ENCODE measurements around the gene APP.

The APP gene

DNA sequence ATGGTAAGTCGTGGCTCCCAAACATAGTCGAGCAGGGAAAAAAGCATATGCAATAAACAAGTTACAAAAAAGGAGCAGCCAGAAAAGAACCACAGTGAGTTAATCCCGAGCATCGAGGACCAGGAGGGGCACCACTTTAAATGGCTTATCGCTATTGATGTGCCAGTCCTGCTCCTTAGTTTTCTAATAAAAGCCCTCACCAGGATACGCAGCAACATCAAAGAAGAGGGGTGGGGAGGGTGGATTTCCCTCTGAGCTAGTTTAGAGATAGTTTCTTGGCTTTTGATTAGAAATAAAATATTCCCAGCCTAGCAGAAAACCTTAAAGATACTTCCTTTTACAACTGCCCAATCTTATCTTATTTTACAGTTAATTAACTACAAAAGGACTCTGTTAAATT is 265.4 kb downstream of the APP start:
- no peak for DNase-seq (ENCODE audit: low read depth)

DNA sequence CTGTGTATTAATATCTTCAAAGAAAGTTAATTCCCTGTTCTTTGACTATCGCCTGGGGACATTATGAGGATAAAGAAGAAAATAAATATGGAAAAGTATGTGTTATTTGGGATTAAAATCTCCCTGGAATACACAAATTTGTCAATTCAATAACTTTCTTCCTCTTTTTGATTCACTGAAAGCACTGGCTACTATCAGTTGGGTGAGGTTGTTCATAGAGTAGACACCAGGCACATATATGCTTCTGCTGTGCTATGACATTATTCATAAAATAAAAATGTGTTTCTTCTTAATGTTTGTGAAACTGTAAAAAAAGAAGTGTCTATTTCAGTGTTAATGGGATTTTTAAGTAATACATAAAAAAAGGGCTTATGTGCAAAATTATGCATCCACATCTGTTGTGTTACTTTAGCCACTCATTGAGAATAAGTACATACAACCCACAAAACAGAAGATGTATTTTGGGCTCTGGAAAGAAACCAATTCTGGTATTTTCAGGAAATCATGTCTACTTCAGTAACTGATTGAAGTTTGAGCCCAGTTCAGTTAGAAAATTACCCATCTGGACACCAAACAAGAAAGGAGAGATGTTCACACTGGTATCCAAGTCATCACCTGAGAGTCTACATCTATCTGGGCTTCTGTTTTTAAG is 266.4 kb downstream of the APP start:
- DNase-seq (ENCODE audit: low read depth) = no peak

DNA sequence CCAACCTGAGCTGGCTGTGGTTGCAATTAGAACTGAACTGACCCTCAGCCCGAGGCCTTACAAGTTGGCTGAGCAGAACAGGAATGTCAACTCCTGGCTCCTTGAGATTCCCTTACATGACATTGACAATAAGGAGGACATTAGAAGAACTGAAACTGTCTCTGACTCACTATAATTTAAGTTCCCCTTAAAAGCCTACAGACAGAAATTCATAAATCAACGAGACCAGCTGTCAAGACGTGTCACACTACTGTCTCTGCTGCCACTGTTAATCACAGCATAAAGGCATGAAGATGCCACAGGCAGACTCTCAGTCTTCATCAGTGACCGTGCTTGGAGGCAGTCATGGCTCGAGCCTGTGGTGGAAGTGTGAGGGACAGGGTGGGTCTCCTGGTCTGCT is 267.0 kb downstream of the APP start:
- DNase-seq (ENCODE audit: low read depth) = no peak

DNA sequence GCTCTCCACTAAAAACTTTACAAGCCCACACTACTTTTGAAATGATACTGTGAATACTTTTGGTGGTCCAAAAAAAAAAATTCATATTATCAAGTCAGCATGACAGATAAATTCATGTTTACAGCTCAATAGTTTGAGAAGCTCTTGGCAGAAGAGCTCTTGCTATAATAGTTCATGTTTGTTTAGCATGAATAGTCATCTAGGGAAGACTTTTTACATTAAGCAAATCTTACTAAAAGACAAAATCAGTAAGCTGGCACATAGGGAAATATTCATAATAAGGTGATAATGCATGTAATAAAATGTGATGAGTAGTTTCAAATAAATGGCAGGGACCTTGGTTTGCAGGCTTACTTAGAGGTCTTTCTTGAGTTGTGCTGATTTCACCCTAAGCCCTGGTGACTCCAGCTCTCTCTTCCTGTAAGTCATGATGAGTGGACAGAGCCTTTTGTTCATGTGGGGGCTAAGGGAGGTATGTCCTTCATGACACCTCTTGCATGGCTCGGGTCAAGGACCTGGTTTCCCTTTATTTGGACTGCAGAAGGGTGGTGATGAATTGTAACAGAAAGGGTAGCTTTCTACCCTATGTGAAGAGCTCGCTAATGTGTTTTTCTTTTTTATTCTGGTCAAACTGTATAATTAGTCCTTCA is 269.1 kb downstream of the APP start:
- DNase-seq (ENCODE audit: low read depth) = peak; percentile 16

DNA sequence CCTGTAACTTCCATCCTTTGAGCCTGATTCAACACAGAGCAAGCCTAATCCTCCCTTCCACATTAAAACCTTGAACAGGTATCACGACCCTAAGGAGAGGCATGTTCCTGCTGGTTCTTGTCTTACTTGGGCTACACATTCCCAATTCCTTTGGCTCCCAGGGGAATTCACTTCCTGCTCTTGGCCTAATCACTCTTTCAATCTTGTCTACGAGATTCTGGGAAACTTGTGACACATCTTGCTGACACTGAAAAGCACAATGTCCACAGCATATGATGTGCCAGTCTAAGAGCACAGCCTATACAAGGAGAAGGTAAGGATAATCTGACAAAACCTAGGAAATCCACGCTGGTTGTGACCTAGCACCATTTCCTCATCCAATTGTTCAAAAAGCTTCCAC is 271.9 kb downstream of the APP start:
- DNase-seq (ENCODE audit: low read depth) = no peak

DNA sequence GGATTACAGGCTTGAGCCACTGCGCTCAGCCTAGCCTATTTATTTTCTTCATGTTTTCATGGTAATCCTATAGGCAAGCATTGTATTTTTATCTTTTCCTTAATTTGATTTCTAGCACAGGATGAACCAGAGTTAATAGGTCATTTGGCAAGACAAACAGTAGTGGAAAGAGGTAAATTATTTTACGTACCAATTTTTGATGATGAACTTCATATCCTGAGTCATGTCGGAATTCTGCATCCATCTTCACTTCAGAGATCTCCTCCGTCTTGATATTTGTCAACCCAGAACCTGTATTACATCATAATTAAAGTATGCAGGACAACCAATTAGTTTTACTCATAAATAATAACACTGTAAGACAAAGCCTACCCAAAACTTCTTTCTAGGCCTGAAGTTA is 273.2 kb downstream of the APP start:
- DNase-seq (ENCODE audit: low read depth) = peak; percentile 31

DNA sequence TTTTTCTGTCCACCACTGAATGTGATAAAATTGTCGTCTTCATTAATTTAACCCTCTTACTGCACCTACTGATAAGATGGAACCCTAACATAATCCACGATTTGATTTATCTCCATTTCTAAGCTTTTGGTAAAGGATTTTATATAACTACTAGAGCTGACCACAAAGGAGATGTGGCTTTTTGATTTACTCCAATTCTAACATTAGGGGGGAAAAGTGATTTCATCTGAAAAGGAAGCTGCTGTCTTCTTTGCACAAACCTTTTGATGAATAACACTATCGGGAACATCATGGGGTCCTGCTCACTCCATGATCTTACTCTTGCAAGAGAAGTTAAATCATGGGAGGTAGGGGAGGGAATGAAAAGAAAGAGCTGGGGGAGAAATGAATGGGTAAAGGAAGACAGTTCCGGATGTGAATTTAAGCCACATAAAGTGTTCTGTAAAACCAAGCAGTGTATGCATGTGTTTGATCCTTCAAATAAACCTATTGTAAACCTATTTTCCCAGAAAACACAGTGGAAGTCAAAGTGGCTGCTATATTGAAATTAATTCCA is 274.0 kb downstream of the APP start:
- DNase-seq (ENCODE audit: low read depth) = peak; percentile 51

DNA sequence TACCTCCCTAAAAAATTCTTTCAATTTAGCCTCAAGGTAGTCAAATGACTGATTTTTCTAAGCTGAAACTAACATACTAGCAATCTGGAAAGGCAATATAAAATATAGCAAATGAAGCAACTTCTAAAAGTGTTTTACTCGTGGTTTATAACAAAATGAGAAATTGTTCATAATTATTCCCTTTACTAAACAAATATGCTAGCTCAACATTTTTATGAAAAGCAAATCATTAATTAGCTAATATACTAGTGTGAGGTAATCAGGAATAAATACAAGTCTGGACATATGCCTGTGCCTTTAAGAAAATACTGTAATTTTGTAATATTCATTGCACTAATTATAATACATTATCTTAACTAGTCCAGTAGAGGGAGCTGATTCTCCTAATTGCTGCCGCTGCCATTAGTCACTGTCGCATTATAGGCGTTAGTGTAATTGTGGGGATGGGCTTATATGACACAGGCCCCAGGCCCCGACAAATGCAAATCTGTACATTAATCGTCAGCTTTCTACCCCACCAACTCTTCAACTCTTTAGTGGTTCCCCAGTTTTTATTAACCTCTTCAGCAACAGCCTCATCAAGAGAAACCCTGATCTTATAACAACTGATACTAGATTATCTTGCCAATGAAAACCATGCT is 274.9 kb downstream of the APP start:
- peak; percentile 49 for DNase-seq (ENCODE audit: low read depth)

DNA sequence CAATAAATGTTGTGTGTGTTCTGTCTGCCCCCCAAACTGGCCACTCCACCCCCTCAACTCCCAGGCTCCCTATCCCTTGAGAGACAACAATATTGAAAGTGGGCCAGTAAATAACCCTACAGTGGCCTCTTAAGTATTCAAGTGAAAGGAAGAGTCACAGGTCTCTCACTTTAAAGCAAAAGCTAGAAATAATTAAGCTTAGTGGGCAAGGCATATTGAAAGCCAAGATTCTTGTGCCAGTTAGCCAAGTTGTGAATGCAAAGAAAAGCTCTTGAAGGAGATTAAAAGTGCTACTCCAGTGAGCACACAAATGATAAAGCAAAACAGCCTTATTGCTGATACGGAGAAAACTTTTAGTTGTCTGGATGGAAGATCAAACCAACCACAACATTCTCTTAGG is 277.4 kb downstream of the APP start:
- DNase-seq (ENCODE audit: low read depth) = no peak

DNA sequence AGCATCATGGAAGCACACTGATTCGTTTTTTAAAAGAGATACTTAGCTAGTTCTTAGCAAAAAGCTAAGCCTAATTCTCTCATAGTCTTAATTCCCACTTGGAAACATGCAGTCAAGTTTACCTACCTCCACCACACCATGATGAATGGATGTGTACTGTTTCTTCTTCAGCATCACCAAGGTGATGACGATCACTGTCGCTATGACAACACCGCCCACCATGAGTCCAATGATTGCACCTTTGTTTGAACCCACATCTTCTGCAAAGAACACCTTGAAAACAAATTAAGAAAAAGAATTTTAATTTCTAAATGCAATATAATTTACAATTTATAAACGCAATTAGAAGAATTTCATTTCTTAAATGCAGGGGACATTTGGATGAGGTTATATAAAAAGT is 279.0 kb downstream of the APP start:
- DNase-seq (ENCODE audit: low read depth) = no peak

DNA sequence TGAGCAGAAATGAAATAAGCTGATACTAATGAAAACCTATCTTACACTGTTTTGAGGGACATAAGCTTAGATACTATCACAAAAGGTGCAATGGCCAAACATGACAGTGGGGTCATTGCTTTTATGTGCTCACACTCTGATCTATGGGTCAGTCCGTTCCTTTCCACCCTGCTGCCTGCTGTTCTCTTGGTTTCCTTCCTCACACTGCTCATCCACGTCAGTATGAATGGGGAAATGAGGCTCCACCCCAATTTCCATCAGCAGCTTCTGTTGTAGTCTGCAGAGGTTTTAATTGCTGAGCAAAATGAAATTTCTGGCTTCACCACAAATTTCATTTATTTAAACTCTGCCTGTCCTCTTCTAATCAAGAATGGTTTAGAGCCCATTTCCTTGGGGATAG is 280.6 kb downstream of the APP start:
- DNase-seq (ENCODE audit: low read depth) = no peak

DNA sequence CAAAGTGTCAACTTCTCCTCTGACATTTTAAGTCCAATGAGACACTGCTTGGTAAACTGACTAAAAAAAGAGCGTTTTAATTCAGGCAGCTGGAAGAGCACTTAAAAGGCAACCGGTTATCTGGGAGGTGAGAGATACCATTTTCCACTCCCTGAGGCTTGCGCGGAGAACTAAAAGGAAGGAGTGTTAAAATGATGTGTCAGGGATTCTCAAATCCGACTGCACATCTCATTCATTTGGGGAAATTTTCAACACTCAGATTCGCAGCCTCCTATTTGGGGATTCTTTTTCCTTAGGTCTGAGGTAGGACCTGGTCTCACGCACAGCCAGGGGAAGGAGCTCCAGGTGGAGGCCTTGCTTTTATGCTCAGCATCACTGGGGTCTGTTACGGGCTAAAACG is 281.9 kb downstream of the APP start:
- DNase-seq (ENCODE audit: low read depth) = no peak

DNA sequence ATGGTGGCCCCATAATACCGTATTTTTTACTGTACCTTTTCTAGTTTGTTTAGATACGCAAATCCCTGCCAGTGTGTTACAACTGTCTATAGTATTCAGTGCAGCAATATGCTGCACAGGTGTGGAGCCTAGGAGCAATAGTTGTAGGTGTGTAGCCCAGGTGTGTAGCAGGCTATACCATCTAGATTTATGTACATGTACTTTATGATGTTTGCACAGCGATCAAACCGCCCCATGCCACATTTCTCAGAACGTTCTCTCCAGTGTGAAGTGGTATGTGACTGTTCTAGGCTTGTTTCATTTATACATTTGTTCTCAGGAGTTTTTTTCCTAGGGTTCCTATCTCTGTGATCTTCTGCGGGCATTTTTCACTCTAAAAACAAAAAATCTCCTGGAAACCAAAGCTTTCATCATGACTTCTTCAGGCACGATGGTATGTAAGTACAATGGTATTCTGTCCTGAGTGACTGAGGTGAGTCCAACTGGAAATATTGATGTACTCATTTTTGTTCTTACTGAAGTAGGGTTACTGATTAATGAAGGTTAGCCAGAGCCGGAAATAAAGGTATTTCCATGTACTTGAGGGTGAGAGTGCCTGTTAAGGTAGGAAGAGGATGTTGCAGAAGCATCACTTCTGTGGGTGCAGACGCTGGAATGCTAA is 282.8 kb downstream of the APP start:
- no peak for DNase-seq (ENCODE audit: low read depth)

DNA sequence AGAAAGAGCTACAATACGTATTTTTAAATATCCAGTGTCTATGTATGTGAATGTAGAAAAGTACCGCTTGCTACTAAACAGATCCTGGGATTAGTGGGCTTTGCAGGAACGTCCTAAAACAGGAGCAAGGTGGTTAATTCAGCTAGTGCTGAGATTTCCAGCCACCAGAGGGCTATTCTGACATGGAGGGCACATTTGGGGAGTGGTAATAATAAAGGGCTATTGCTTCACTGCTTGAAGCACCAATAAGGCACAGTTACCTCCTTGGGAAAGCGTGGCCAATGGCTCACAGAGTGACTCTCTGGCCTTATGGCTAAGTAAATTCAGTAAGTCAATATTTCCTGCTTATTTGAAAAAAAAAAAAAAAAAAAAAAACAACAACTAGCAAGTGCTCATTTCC is 283.4 kb downstream of the APP start:
- no peak for DNase-seq (ENCODE audit: low read depth)

DNA sequence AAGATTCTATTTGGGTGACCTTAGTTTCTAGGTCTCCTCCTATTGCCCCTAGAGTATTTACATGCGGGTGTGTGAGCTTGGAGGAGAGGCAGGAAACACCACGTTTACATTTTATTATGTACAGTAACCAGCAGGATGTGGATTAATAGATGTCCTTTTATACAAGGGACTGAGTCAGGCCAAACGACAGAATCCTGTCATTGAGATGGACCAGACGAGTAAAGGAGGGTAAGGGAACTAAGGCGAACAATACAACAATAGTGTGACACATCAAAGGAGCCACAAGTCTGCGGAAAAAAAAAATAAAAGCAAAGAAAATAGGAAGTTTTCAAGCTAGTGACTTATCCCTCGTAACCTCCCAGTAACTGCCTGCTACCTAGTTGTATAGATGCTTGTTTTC is 284.7 kb downstream of the APP start:
- no peak for DNase-seq (ENCODE audit: low read depth)

DNA sequence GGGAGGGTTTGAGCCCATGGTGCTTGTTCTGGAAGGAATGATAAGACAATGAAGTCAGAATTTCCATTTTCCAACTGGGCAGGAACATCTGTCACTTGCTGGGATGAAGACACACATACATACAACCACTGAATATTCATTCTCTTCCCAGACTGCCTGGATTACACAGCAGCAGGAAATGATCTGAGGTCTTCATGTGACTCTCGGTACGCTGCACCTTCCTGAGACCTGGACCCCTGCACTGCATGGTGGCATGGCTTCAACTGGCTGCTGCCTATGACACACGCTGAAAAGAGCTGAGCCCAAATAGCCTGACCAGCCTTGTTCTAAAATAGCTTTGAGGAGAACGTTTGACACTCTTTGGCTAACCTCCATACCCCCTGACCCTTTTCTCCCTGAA is 285.2 kb downstream of the APP start:
- DNase-seq (ENCODE audit: low read depth) = no peak

DNA sequence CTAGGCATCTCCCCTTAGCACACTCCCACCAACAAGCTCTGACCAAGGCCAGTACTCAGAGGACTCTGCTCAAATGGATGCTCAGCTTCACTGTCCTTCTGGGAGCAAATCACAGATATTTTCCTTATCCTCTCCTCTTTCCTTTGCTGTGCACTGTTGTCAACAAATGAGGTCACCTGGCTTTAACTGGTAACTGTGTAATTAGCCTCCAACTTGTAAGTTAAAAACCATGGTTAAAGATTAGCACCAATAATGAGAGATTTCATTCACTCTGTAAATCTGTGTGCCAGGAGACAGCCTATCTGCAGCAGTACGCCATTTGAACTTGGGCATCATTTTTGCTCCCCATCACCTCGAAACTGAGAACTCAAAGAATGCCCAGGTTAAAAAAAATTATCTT is 286.3 kb downstream of the APP start:
- DNase-seq (ENCODE audit: low read depth) = no peak

DNA sequence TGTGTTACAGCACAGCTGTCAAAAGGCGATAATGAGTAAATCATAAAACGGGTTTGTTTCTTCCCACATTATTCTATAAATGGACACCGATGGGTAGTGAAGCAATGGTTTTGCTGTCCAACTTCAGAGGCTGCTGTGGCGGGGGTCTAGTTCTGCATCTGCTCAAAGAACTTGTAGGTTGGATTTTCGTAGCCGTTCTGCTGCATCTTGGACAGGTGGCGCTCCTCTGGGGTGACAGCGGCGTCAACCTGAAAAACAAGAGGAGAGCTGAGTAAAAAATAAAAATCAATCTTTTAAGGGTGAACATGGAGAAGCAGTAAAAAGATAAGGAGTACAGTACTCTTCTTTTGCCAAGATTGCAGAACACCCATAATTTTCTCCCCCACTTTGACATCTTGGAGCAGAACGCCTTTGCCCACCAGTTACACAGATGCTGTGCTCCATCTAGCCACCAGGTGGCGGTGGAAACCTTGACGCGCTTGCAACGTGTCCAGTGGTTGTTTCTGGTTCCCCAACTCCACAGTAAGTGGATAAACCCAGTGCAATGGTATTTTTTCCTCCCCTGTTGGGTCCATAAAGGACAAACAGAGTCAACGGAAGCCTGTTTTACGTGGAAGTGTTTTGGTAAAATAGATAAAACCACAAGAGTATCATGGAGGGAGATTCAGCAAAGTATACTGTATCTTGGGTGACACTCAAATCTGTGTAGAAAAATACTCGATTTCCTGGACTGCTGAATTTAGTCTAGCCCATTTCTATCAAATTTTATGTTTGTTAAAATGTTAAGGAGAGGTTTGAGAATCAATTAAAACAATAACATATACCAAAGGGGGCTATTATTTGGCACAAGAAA is 288.8 kb downstream of the APP start:
- peak; percentile 59 for DNase-seq (ENCODE audit: low read depth)

DNA sequence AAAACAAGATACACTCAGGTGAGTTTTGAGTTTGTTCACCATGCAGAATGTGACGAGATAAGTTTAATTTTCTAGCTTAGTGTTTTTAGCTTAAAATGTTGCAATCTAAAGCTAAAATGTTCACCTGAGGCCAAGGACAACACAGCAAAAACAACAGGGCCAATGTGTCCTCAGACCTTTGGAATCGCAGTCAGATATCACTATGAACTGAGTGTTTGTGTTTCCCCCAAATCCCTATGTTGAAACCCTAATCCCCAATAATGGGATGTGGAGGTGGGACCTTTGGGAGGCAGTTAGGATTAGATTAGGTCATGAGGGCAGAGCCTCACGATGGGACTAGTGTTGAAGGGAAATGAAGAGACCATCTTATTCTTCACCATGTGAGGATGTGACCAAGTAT is 291.4 kb downstream of the APP start:
- no peak for DNase-seq (ENCODE audit: low read depth)

DNA sequence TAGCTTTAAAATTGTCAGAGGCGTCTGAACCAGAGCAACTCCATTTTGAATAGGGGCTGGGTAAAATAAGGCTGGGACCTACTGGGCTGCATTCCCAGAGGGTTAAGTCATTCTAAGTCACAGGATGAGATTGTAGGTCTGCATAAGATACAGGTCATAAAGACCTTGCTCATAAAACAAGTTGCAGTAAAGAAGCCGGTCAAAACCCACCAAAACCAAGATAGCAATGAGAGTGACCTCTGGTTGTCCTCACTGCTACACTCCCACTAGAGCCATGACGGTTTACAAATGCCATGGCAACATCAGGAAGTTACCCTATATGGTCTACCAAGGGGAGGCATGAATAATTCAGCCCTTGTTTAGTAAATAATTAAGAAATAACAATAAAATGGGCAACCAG is 292.2 kb downstream of the APP start:
- DNase-seq (ENCODE audit: low read depth) = peak; percentile 89

DNA sequence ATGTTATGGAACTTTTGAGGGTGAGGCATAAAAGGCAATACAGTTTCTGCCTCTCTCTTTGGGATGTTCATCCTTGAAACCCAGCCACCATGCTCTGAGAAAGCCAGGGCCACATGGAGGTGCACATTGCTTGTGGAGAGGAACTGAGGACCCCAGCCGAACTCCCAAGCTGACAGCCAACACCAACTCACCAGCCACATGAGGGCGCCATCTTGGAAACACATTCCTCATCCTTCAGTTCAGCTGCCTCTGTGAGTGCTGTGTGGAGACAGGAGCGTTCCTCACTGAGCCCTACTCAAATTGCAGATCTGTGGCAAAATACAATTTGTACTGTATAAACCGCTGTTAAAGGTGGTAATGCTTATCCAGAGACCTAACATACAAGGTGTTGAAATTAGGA is 298.3 kb downstream of the APP start:
- no peak for DNase-seq (ENCODE audit: low read depth)

DNA sequence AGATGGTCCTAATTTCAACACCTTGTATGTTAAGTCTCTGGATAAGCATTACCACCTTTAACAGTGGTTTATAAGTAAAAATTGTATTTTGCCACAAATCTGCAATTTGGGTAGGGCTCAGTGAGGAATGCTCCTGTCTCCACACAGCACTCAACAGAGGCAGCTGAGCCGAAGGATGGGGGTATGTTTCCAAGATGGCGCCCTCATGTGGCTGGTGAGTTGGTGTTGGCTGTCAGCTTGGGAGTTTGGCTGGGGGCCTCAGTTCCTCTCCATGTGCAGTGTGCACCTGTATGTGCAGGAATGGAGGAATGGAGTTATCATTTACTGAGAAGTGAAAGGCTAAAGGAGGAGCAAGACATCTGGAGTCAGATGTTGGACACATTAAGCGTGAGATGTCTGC is 299.0 kb downstream of the APP start:
- no peak for DNase-seq (ENCODE audit: low read depth)

Measured in amniotic epithelial cell (primary cell).